GM23248 (cell line): ENCODE results near the gene DCLK2. TPM values are rescaled to one million over a fixed set of nuclear protein-coding genes. Genes with fewer than 3 reads are reported as not detected.

Source experiments
- DNase-seq: peaks from one replicate; pipeline ENCODE4 v3.0.0-alpha.2; 2015
- H2AFZ ChIP-seq: fragments of 200-600 bp; sonication (generic); 2 replicates; pipeline ENCODE4 v1.6.1; 2016; ENCODE audit warnings: antibody characterized with exemption
- H3F3A ChIP-seq: fragments of 200-600 bp; sonication (generic); 2 replicates; pipeline ENCODE4 v1.6.1; 2016; ENCODE audit warnings: mild to moderate bottlenecking, antibody characterized with exemption, mixed run types; ENCODE audit not compliant: insufficient read depth
- H3K27ac ChIP-seq: fragments of 200-600 bp; sonication (generic); 2 replicates; pipeline ENCODE4 v1.5.1; 2016; ENCODE audit warnings: mild to moderate bottlenecking
- H3K27me3 ChIP-seq: fragments of 200-600 bp; sonication (generic); replicated peaks from 2 replicates; pipeline ENCODE4 v1.6.1; 2016; ENCODE audit warnings: mild to moderate bottlenecking; ENCODE audit not compliant: insufficient read depth
- H3K36me3 ChIP-seq: fragments of 200-600 bp; sonication (generic); 2 replicates; pipeline ENCODE4 v1.6.1; 2016; ENCODE audit warnings: low read depth, mild to moderate bottlenecking
- H3K4me1 ChIP-seq: fragments of 200-600 bp; sonication (generic); 2 replicates; pipeline ENCODE4 v1.6.1; 2016; ENCODE audit warnings: mild to moderate bottlenecking; ENCODE audit not compliant: insufficient read depth
- H3K4me2 ChIP-seq: fragments of 200-600 bp; sonication (generic); one replicate; pipeline ENCODE4 v1.6.1; 2016; ENCODE audit warnings: mild to moderate bottlenecking; ENCODE audit not compliant: unreplicated experiment
- H3K4me3 ChIP-seq: fragments of 200-600 bp; sonication (generic); 2 replicates; pipeline ENCODE4 v1.5.1; 2016; ENCODE audit warnings: mild to moderate bottlenecking
- H3K79me2 ChIP-seq: fragments of 200-600 bp; sonication (generic); 2 replicates; pipeline ENCODE4 v1.6.1; 2016; ENCODE audit warnings: mild to moderate bottlenecking; ENCODE audit not compliant: insufficient read depth
- H3K9ac ChIP-seq: fragments of 200-600 bp; sonication (generic); 2 replicates; pipeline ENCODE4 v1.6.1; 2016; ENCODE audit warnings: mild to moderate bottlenecking
- H3K9me2 ChIP-seq: fragments of 200-600 bp; sonication (generic); 2 replicates; pipeline ENCODE4 v1.6.1; 2016; ENCODE audit warnings: mixed run types, mild to moderate bottlenecking, moderate library complexity; ENCODE audit not compliant: insufficient read depth
- H3K9me3 ChIP-seq: fragments of 200-600 bp; sonication (generic); one replicate; pipeline ENCODE4 v1.6.1; 2017; ENCODE audit warnings: low read depth
- H4K20me1 ChIP-seq: fragments of 200-600 bp; sonication (generic); 2 replicates; pipeline ENCODE4 v1.6.0; 2016; ENCODE audit not compliant: insufficient read depth
- EZH2 ChIP-seq: fragments of 200-600 bp; sonication (generic); IDR thresholded peaks from 2 replicates; pipeline ENCODE4 v1.6.1; 2018; ENCODE audit warnings: antibody characterized with exemption, mild to moderate bottlenecking; ENCODE audit not compliant: insufficient read depth, poor library complexity, severe bottlenecking
- EZH2phosphoT487 ChIP-seq: fragments of 200-600 bp; sonication (generic); IDR thresholded peaks from 2 replicates; pipeline ENCODE4 v1.6.1; 2018; ENCODE audit warnings: antibody characterized with exemption, moderate library complexity, mild to moderate bottlenecking, low read depth; ENCODE audit not compliant: insufficient read depth
- WGBS, 2 experiments: methylation state at CpG; one replicate each; pipeline ENCODE4 v1.1.6; 2015 to 2017; ENCODE audit warnings: low lambda C conversion rate in 2 of 2, low coverage in 1 of 2; ENCODE audit errors: missing lambda C conversion rate in 2 of 2; 5-methylcytosine and 5-hydroxymethylcytosine counted together
- in situ Hi-C: fragments of 300-500 bp; cut with MboI; formaldehyde crosslinking; loops from 2 replicates; pipeline ENCODE4 v1.15.0; 2020
- polyA plus RNA-seq: library from polyadenylated mRNA; unstranded; fragments of >200 nt; fragmentation: Nextera tagmentation; extraction: Ambion mirVana; gene quantifications from 2 replicates; pipeline ENCODE4 v1.2.1, GENCODE V29; 2016
- total RNA-seq: library from RNA; depleted of rRNA; stranded (reverse); fragments of >200 nt; shearing (Covaris generic); gene quantifications from 2 replicates; pipeline ENCODE4 v1.2.3, GENCODE V29; 2014

Gene DCLK2
- total and polyA plus RNA-seq, 2 experiments from 2014 or later, result 1.3 to 2.9 TPM

- H3K9me3 ChIP-seq, result no peaks in the 10 kb centered on the region
- 45 to 48% methylated on average over 1 of the region's 1 CpG for WGBS, 2 experiments
- no peaks in the 10 kb centered on the region for H3K9me2 ChIP-seq
- H2AFZ ChIP-seq, result no peak overlapping the region
- no peaks in the 10 kb centered on the region for H3K4me1 ChIP-seq
- no peak overlapping the region for H3K4me2 ChIP-seq
- H3K4me3 ChIP-seq, result no peak overlapping the region
- no peak overlapping the region for H3K9ac ChIP-seq
- H3K27ac ChIP-seq, result no peak overlapping the region
- TF ChIP-seq EZH2phosphoT487, result no peak
- no peak for TF ChIP-seq EZH2
- H3F3A ChIP-seq, result no peaks in the 10 kb centered on the region
- peaks cover 13% of the 10 kb centered on the region for H3K79me2 ChIP-seq
- no peak for DNase-seq
- no peaks in the 10 kb centered on the region for H3K27me3 ChIP-seq
- no peaks in the 10 kb centered on the region for H4K20me1 ChIP-seq
- in situ Hi-C loops, result no loop called here
- H3K36me3 ChIP-seq, result no peaks in the 10 kb centered on the region
Observed at GRCh38 chr4:150108691-150109090, 30.4 kb downstream of the DCLK2 start.

- Histone ChIP-seq H3K4me3 (no peak overlapping the region), H3K9me2 (no peaks in the 10 kb centered on the region), H3K27ac (no peak overlapping the region), H3K79me2 (peaks cover 42% of the 10 kb centered on the region), H3K9me3 (no peaks in the 10 kb centered on the region), H3K36me3 (no peaks in the 10 kb centered on the region), H3F3A (peaks cover 5% of the 10 kb centered on the region; the same call in 1 of the 2 replicates), H2AFZ (no peak overlapping the region), H3K9ac (no peak overlapping the region), H3K27me3 (no peaks in the 10 kb centered on the region), H3K4me1 (peaks cover 6% of the 10 kb centered on the region), H4K20me1 (no peaks in the 10 kb centered on the region; the same call in 1 of the 2 replicates), H3K4me2 (no peak overlapping the region)
- DNase-seq, result no peak
- TF ChIP-seq EZH2phosphoT487, result no peak
- no peak for TF ChIP-seq EZH2
- 90 to 100% methylated on average over 1 of the region's 1 CpG for WGBS, 2 experiments
- in situ Hi-C loops, result no loop called here
Observed at GRCh38 chr4:150114641-150115040, 36.4 kb downstream of the DCLK2 start.

DNA sequence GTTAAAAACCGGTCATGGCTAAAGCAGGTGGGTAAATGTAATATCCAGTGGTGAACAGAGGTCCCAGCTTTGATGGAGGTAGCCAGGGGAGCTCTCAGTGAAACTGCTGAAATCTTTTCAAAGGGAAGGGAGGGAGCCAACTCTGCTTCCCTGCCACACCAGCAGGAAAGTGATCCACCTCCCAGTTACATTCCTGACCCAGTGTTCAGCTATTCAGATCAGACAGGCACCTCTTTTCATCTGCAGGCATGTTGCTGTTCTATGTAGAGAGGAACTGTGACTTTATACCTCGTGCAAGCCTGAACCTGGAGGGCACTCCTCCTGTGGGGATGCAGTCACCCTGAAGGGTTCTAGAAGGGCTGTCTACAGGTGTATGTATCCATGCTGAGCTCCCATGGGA, 37.6 kb downstream of the DCLK2 start:
- peak; percentile 18 for DNase-seq
- peaks cover 42% of the 10 kb centered on the region for H3K79me2 ChIP-seq
- H3K9me2 ChIP-seq, result no peaks in the 10 kb centered on the region
- no peak overlapping the region for H3K4me3 ChIP-seq
- peaks cover 13% of the 10 kb centered on the region; the same call in 1 of the 2 replicates for H3F3A ChIP-seq
- WGBS, 2 experiments, result 97% methylated on average over 2 of the region's 2 CpGs
- H3K9me3 ChIP-seq, result no peaks in the 10 kb centered on the region
- no peak overlapping the region for H3K9ac ChIP-seq
- no peak for TF ChIP-seq EZH2phosphoT487
- TF ChIP-seq EZH2, result no peak
- peaks cover 14% of the 10 kb centered on the region for H3K4me1 ChIP-seq
- H3K27ac ChIP-seq, result no peak overlapping the region
- H3K36me3 ChIP-seq, result no peaks in the 10 kb centered on the region
- in situ Hi-C loops, result no loop called here
- H3K4me2 ChIP-seq, result no peak overlapping the region
- H4K20me1 ChIP-seq, result no peaks in the 10 kb centered on the region; the same call in 1 of the 2 replicates
- no peak overlapping the region for H2AFZ ChIP-seq
- H3K27me3 ChIP-seq, result no peaks in the 10 kb centered on the region

DNA sequence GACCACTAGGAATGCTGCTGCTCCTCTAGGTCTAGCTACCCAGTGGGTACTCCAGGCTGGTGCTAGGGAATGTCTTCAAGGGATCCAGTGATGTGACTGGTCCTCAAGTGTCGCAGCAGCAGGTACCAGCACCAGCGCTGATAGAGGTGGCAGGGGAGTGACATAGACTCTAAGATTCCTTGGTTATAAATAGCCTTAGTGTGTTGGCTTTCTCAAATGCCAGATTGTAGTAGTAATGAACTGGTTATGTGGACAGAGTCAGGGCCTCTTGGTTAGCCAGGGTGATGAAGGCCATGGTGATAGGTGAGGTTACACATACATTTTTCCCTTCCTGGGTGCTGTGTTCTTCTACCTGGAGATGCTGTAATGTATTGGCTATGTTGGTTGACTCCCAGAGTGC, 38.3 kb downstream of the DCLK2 start:
- H3K36me3 ChIP-seq, result no peaks in the 10 kb centered on the region
- peaks cover 42% of the 10 kb centered on the region for H3K79me2 ChIP-seq
- WGBS, 2 experiments, result 100% methylated on average over 2 of the region's 2 CpGs
- no peak overlapping the region for H3K9ac ChIP-seq
- no peaks in the 10 kb centered on the region; the same call in 1 of the 2 replicates for H4K20me1 ChIP-seq
- TF ChIP-seq EZH2 (no peak), EZH2phosphoT487 (no peak)
- H3F3A ChIP-seq, result peaks cover 13% of the 10 kb centered on the region; the same call in 1 of the 2 replicates
- no peaks in the 10 kb centered on the region for H3K9me2 ChIP-seq
- H3K4me2 ChIP-seq, result no peak overlapping the region
- no peak overlapping the region for H3K27ac ChIP-seq
- DNase-seq, result no peak
- H3K4me1 ChIP-seq, result peaks cover 14% of the 10 kb centered on the region
- in situ Hi-C loops, result no loop called here
- H3K27me3 ChIP-seq, result no peaks in the 10 kb centered on the region
- no peak overlapping the region for H2AFZ ChIP-seq
- no peaks in the 10 kb centered on the region for H3K9me3 ChIP-seq
- H3K4me3 ChIP-seq, result no peak overlapping the region

GRCh38 chr4:150117094-150117493, 38.8 kb downstream of the DCLK2 start:
- no peaks in the 10 kb centered on the region for H3K27me3 ChIP-seq
- no peaks in the 10 kb centered on the region for H3K9me2 ChIP-seq
- peaks cover 14% of the 10 kb centered on the region for H3K4me1 ChIP-seq
- TF ChIP-seq EZH2, result no peak
- TF ChIP-seq EZH2phosphoT487, result no peak
- in situ Hi-C loops, result no loop called here
- H3K36me3 ChIP-seq, result no peaks in the 10 kb centered on the region
- no peak overlapping the region for H3K4me2 ChIP-seq
- peak; percentile 47 for DNase-seq
- H2AFZ ChIP-seq, result no peak overlapping the region
- peaks cover 13% of the 10 kb centered on the region; the same call in 1 of the 2 replicates for H3F3A ChIP-seq
- no peak overlapping the region for H3K27ac ChIP-seq
- H3K79me2 ChIP-seq, result peaks cover 42% of the 10 kb centered on the region
- no peak overlapping the region for H3K9ac ChIP-seq
- 40 to 57% methylated on average over 3 of the region's 3 CpGs for WGBS, 2 experiments
- no peaks in the 10 kb centered on the region; the same call in 1 of the 2 replicates for H4K20me1 ChIP-seq
- H3K4me3 ChIP-seq, result no peak overlapping the region
- H3K9me3 ChIP-seq, result no peaks in the 10 kb centered on the region
